SK-N-SH treated with all-trans-retinoic acid at 6 μM for 48 hours (cell line): Measurements from ENCODE around the gene TSSK2.

Experiments used
- ESRRG ChIP-seq: fragments of 250-450 bp; sonication (Bioruptor Pico); IDR thresholded peaks from 2 replicates; pipeline ENCODE4 v1.6.1; 2021; ENCODE audit warnings: mild to moderate bottlenecking
- PATZ1 ChIP-seq: fragments of 250-450 bp; sonication (Bioruptor Pico); IDR thresholded peaks from 2 replicates; pipeline ENCODE4 v1.8.0; 2020; ENCODE audit warnings: mild to moderate bottlenecking, moderate library complexity, borderline replicate concordance
- PPARA ChIP-seq: fragments of 250-450 bp; sonication (Bioruptor Pico); IDR thresholded peaks from 2 replicates; pipeline ENCODE4 v1.5.0; 2020; ENCODE audit warnings: mild to moderate bottlenecking, borderline replicate concordance

DNA sequence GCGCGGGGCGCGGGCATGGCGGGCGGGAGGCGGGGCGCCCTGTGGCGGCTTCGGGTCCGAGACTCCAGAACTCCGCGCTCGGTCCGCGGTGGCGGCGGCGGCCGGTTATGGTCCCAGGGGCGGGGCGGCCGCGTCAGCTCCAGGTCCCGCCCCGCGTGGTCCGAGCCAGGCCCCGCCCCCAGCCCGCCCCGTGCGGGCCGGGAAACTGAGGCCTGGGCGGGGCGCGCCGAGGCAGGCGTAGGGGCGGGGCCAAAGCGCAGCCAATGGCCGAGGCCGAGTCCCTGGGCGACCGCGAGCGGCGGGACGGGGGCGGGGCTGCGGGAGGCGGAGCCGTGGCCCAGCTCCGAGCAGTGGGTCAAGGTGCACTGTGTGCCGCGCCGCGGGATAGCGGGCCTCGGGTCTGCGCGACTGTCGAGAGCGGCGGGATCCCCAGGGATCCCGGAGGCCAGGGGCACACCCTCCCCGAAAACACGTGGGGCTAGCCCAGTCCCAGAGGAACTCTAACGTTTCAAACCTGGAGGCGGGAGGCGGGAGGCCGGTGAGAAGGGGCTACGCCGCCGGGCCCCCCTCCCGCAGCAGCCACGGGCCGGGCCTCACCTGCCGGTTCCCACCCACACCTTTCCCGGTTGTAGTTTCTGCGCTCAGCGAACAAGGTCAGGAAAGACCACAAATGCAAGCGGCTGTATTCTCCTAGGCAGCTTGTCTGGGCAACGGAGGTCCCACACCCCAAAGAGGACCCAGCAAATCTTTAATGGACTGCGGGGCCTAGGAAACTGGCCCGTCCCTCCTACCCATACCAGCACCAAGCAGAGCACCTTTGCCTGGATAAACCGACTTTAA is 47.8 kb downstream of the TSSK2 start, which contains the start of gene SLC25A1:
- no peak for TF ChIP-seq PATZ1 (CRISPR knock-in tag)
- TF ChIP-seq PPARA (CRISPR knock-in tag) = no peak
- TF ChIP-seq ESRRG (CRISPR knock-in tag) = no peak
